PC-3 (cell line): ENCODE results near the gene CLSTN1. TPM values are rescaled to one million over a fixed set of nuclear protein-coding genes. Genes with fewer than 3 reads are reported as not detected.

Source experiments
- ATAC-seq: fragments of 200-7000 bp; cut with Tn5 transposase; 2 replicates; pipeline ENCODE4 v1.9.1; 2020; ENCODE audit warnings: mild to moderate bottlenecking, moderate library complexity
- BruUV-seq: library from RNA; stranded (reverse); fragments of 400-500 nt; replicated peaks from 2 replicates; lab custom pipeline; 2021; lab: Mats Ljungman, UMichigan
- CTCF ChIA-PET: fragments of 300-600 bp; sonication (Branson Sonifier 250); formaldehyde crosslinking; loops from one replicate; lab custom pipeline; 2022; ENCODE audit warnings: antibody characterized with exemption; lab: Charles Lee
- POLR2A ChIA-PET: fragments of 300-600 bp; sonication (Branson Sonifier 250); formaldehyde crosslinking; loops from one replicate; lab custom pipeline; 2022; ENCODE audit warnings: antibody characterized with exemption; ENCODE audit not compliant: unreplicated experiment; lab: Charles Lee
- DNase-seq: peaks from one replicate; pipeline ENCODE4 v3.0.0-alpha.2; 2015
- H2AFZ ChIP-seq: fragments of 300-600 bp; sonication (generic); 2 replicates; pipeline ENCODE4 v1.6.0; 2016; ENCODE audit warnings: antibody characterized with exemption, low read length
- H3F3A ChIP-seq: fragments of 300-600 bp; sonication (generic); one replicate; pipeline ENCODE4 v1.6.0; 2017; ENCODE audit warnings: antibody characterized with exemption, low read length, control low read depth, mild to moderate bottlenecking; ENCODE audit not compliant: unreplicated experiment
- H3K27ac ChIP-seq: fragments of 300-600 bp; sonication (generic); 2 replicates; pipeline ENCODE4 v1.5.1; 2016; ENCODE audit warnings: mild to moderate bottlenecking, low read length
- H3K27me3 ChIP-seq: fragments of 300-600 bp; sonication (generic); 2 replicates; pipeline ENCODE4 v1.6.1; 2016; ENCODE audit warnings: low read length, mixed read lengths
- H3K36me3 ChIP-seq: fragments of 300-600 bp; sonication (generic); 2 replicates; pipeline ENCODE4 v1.6.1; 2016; ENCODE audit warnings: low read depth, mixed run types, low read length, mixed read lengths
- H3K4me1 ChIP-seq: fragments of 300-600 bp; sonication (generic); 2 replicates; pipeline ENCODE4 v1.5.1; 2016; ENCODE audit warnings: low read length; ENCODE audit not compliant: insufficient read depth
- H3K4me2 ChIP-seq: fragments of 300-600 bp; sonication (generic); 2 replicates; pipeline ENCODE4 v1.6.0; 2016; ENCODE audit warnings: low read length
- H3K4me3 ChIP-seq: fragments of 300-600 bp; sonication (generic); 2 replicates; pipeline ENCODE4 v1.5.1; 2016; ENCODE audit warnings: mild to moderate bottlenecking, low read length, mixed read lengths
- H3K79me2 ChIP-seq: fragments of 300-600 bp; sonication (generic); 2 replicates; pipeline ENCODE4 v1.6.1; 2017; ENCODE audit warnings: low read length, mixed read lengths
- H3K9ac ChIP-seq: fragments of 300-600 bp; sonication (generic); 2 replicates; pipeline ENCODE4 v1.6.0; 2016; ENCODE audit warnings: mild to moderate bottlenecking, low read length
- H3K9me2 ChIP-seq: fragments of 300-600 bp; sonication (generic); replicated peaks from 2 replicates; pipeline ENCODE4 v1.6.1; 2016; ENCODE audit warnings: mixed run types, low read length, mixed read lengths
- H3K9me3 ChIP-seq: fragments of 300-600 bp; sonication (generic); 2 replicates; pipeline ENCODE4 v1.6.1; 2016; ENCODE audit warnings: low read length, mixed read lengths
- H4K20me1 ChIP-seq: fragments of 300-600 bp; sonication (generic); 2 replicates; pipeline ENCODE4 v1.6.1; 2016; ENCODE audit warnings: low read length, mixed read lengths
- CTCF ChIP-seq: fragments of 300-600 bp; sonication (generic); conservative IDR thresholded peaks from 2 replicates; pipeline ENCODE4 v1.5.1; 2017; ENCODE audit warnings: antibody characterized with exemption, low read depth, mild to moderate bottlenecking, low read length
- EZH2 ChIP-seq: fragments of 300-600 bp; sonication (generic); IDR thresholded peaks from one replicate; pipeline ENCODE4 v1.6.1; 2017; ENCODE audit warnings: antibody characterized with exemption, mild to moderate bottlenecking, low read length; ENCODE audit not compliant: unreplicated experiment
- EZH2phosphoT487 ChIP-seq: fragments of 300-600 bp; sonication (generic); IDR thresholded peaks from 2 replicates; pipeline ENCODE4 v1.6.1; 2018; ENCODE audit warnings: mild to moderate bottlenecking, antibody characterized with exemption, low read length, borderline replicate concordance
- intact Hi-C: fragments of 100-400 bp; cut with micrococcal nuclease; formaldehyde crosslinking; loops from 2 replicates; pipeline ENCODE4 v1.9.0; 2023
- total RNA-seq: library from RNA; depleted of rRNA; stranded (reverse); fragments of >200 nt; gene quantifications from 2 replicates; pipeline ENCODE4 v1.2.3, GENCODE V29; 2014

Gene CLSTN1
- total RNA-seq, 1 experiment from 2014 or later = 98.3 TPM

GRCh38 chr1:9872430-9873165 is 48.8 kb upstream of the CLSTN1 start:
- Histone ChIP-seq H3F3A (no peaks in the 10 kb centered on the region), H3K27me3 (no peaks in the 10 kb centered on the region), H3K36me3 (no peaks in the 10 kb centered on the region; the same call in 1 of the 2 replicates), H3K4me3 (no peak overlapping the region), H3K27ac (no peak overlapping the region), H3K79me2 (no peaks in the 10 kb centered on the region), H2AFZ (no peak overlapping the region), H3K9me3 (no peaks in the 10 kb centered on the region), H3K4me1 (peaks cover 17% of the 10 kb centered on the region), H3K9me2 (no peaks in the 10 kb centered on the region), H3K9ac (no peak overlapping the region), H4K20me1 (no peaks in the 10 kb centered on the region), H3K4me2 (peak overlapping the region; percentile 28)
- ChIA-PET CTCF (interaction anchor here (0.5 to 1.7 kb wide), 5 partner anchors 42 to 89 kb away, joined by 4 to 11 read pairs (median 5); partner anchors contain the start of genes LZIC and NMNAT1), POLR2A (interaction anchor here (0.5 to 0.6 kb wide), 2 partner anchors 71 to 274 kb away, joined by 3 read pairs; partner anchors contain the start of genes LZIC and NMNAT1)
- ATAC-seq (peak; percentile 84), DNase-seq (peak; percentile 62)
- TF ChIP-seq EZH2phosphoT487 (no peak), CTCF (no peak), EZH2 (no peak)
- intact Hi-C loops = loop anchor here (5.0 kb wide), 1 partner anchor 160 kb away; the partner anchor contains the start of gene UBE4B
- no TSS peak for BruUV-seq

- DNase-seq = no peak
- Histone ChIP-seq H3K4me1 (peaks cover 13% of the 10 kb centered on the region), H3K36me3 (no peaks in the 10 kb centered on the region; the same call in 1 of the 2 replicates), H3K4me3 (no peak overlapping the region), H3K27me3 (no peaks in the 10 kb centered on the region), H3K79me2 (no peaks in the 10 kb centered on the region), H3K9ac (no peak overlapping the region), H2AFZ (no peak overlapping the region), H4K20me1 (no peaks in the 10 kb centered on the region), H3K4me2 (no peak overlapping the region), H3K9me2 (no peaks in the 10 kb centered on the region), H3F3A (no peaks in the 10 kb centered on the region), H3K9me3 (no peaks in the 10 kb centered on the region), H3K27ac (no peak overlapping the region)
- BruUV-seq = no TSS peak
- ChIA-PET CTCF (interaction anchor here (0.5 to 1.7 kb wide), 2 partner anchors 71 to 88 kb away, joined by 5 to 8 read pairs; partner anchors contain the start of genes LZIC and NMNAT1), POLR2A (interaction anchor here (0.5 kb wide), 1 partner anchor 161 kb away, joined by 3 read pairs; the partner anchor contains the start of gene UBE4B)
- intact Hi-C loops = loop anchor here (5.0 kb wide), 1 partner anchor 160 kb away; the partner anchor contains the start of gene UBE4B
- TF ChIP-seq EZH2 = no peak
- TF ChIP-seq CTCF = no peak
- TF ChIP-seq EZH2phosphoT487 = no peak
- no peak for ATAC-seq
Measured at GRCh38 chr1:9871707-9872425, 48.1 kb upstream of the CLSTN1 start.
